Activated CD8-positive, alpha-beta memory T cell treated with anti-CD3 and anti-CD28 coated beads for 1 hour (primary cell): ENCODE data around the gene MACROD2.

Experiments used
- DNase-seq, 2 donors: peaks; one replicate each; pipeline ENCODE4 v3.0.0-alpha.2; 2020; ENCODE audit warnings: low read depth in 1 of 2; ENCODE audit errors: extremely low read depth in 1 of 2

Gene MACROD2

DNA sequence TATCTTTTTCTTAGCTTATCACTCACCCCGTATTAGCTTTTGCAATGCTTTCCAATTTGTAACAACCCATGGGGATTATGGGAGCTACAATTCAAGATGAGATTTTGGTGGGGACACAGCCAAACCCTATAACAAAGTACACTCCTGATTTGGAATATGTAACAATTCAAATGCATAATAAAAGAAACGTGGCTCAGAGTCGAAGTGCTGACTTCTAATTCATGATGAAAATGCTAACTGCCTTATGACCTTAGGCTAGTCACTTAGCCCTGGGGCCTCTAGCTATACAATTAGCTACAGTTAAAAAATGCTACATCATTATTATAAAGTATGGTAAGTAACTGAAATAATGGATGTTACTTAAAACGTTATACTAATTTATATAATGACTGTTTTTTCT, 1297.1 kb downstream of the MACROD2 start:
- DNase-seq, result no peak

DNA sequence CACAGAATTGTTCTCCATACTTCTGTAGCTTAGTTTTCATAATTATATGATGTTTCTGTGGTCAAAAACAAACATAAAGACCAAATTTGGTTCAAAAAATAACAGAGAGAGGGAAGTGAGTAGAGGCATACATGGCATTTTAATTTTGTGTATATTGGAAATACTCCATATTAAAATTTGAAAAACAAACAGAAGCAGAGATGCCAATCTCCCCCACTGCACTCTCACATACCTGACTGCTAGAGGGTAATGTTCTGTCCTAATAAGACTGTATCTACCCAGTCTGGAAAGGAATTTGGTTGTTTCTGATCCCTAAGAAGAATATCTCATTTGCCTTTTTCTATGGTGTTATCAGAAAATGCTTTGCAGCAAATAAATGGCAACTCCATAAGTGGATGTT, 1301.1 kb downstream of the MACROD2 start:
- DNase-seq, result no peak

DNA sequence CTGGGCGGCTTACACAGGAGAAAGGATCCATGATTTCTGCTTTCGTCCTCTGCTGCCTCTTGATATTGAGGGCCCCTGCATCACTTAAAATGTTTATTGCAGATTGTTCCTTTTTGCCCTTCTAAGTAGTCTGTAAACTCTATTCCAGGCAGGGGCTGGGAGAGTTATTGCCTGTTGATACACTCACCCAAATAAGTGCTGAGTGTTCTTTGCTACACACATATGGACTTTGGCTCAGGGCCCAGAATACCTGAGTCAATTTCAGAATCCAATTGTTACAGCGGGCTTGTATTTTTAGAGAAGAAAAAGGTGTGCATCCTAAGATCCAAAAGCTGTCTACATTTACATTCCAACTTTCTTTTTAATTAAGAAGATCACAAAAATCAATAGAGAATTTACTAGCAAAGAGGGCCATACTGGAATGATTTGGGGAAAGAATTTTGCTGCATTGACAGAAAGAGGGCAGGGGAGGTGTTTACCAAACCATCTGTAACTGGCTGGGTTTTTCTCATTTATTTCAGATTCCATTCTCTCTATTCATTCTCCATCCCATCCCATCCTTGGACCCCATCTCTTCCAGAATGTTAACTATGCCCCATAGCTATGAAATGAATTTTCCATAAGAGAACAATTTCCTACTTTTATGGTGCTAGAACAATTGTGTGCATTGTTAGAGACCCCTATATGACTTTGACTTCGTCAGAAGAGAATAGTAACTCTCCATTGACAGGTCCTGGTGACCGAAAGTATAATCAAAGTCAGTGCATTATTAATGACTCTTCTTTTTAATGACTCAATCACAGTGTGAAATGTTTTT, 1302.0 kb downstream of the MACROD2 start:
- DNase-seq, result no peak

DNA sequence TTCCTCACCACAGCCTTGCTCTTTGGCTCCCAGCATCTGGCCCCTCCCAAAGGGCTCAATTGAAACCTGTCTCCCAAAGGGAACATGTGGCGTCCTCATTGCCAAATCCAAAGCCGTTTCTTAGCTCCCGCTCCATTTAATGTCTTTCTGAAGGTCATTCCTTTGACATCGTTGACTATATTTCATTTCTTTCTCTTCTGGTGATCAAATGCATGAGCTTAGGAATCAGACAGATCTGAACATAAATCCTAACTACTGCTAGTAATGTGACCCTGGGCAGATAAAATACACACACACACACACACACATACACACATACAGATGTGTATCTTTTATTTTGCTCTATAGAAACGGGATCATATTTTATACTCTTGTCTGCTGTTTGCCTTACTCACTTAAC, 1306.8 kb downstream of the MACROD2 start:
- DNase-seq, result no peak

DNA sequence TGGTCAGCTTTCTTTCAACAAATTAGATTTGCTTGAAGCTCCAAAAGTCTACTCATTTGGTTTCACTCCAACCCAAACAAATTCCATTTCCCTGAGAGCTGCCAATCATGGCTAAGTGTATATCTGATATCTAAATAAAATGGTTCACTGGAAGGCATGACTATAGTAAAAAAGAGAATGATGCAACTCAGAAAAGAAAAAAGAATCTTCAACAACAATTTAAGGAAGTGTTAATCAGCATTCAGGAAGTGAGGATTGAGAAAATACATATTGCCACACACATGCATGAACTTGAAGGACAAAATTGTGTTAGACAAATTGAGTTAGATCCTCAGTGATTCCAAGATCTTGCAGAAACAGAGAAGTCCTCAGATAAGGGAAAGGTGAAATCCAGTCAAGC, 1315.0 kb downstream of the MACROD2 start:
- DNase-seq, result no peak

DNA sequence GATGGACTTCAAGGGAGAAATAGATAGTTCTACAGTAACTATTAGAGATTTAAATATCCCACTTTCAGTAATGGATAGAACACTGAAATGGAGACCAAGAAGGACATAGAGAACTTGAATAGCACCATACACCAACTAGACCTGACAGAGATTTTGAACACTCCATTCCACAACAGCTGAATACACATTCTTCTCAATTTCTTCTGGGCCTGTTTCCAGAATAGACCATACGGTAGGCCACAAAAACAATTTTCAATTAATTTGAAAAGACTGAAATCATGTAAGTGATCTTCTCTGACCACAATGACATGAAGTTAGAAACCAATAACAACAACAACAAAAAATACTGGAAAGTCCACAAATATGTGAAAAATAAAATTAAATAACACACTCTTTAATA, 1321.2 kb downstream of the MACROD2 start:
- DNase-seq, result no peak

- DNase-seq, result no peak
Measured at GRCh38 chr20:15317546-15318232, 1322.4 kb downstream of the MACROD2 start.

GRCh38 chr20:15318682-15319081, 1323.4 kb downstream of the MACROD2 start:
- no peak for DNase-seq

DNA sequence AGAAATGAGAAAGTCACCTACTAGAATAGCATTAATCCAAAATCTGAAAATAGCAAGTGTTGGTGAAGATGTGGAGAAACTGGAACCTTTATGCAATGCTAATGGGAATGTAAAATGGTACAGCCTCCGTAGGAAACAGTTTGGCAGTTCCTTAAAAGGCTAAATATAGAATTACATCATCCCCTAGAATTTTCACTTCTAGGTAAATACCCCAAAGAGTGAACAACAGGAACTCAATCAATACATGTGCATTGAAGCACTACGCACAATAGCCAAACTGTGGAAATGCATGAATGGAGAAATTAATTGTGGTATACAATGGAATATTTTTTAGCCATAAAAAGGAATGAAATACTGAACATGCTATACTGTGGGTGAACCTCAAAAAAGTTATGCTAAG, 1324.1 kb downstream of the MACROD2 start:
- DNase-seq, result no peak

DNA sequence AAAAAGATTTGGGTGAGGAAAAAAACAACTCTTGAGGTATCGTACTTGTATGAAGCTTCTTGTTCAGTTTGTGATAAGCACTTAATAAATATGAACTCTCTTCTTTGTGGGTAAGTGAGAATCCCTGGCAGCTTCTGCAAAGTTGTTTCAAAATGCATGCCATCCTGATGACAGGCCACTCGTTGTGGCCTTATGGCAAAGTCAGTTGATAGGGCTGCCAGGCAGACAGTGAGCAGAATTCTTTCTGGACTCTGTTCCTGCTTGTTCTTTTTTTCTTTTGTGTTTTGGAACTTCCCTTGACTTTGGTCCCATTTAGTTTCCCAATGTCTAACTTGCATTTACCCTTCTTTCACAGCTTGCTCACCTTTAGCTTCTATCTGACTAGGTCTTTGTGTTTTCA, 1325.6 kb downstream of the MACROD2 start:
- DNase-seq, result no peak

- DNase-seq, result no peak
Measured at GRCh38 chr20:15327123-15327522, 1331.8 kb downstream of the MACROD2 start.

GRCh38 chr20:15328084-15328483, 1332.8 kb downstream of the MACROD2 start:
- no peak for DNase-seq

GRCh38 chr20:15332711-15333160, 1337.4 kb downstream of the MACROD2 start:
- DNase-seq, result no peak

DNA sequence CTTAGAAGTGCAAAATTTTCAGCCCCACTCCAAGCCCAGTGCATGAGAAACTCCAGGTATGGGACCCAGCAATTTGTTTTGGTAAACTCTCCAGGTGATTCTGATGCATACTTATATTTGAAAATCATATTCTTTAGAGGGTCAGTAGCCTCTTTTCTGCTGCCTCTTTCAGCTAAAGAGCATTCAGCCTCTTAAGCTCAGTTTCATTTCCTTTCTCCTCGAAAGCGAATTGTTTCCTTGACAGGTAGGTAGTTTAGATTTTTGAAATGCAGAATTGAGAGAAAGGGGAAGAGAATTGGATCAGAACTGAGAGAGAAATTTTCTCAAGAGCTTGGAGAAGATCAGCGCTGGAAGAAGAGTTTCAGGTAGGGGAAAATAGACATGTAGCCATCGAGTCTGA, 1337.9 kb downstream of the MACROD2 start:
- DNase-seq, result no peak

DNA sequence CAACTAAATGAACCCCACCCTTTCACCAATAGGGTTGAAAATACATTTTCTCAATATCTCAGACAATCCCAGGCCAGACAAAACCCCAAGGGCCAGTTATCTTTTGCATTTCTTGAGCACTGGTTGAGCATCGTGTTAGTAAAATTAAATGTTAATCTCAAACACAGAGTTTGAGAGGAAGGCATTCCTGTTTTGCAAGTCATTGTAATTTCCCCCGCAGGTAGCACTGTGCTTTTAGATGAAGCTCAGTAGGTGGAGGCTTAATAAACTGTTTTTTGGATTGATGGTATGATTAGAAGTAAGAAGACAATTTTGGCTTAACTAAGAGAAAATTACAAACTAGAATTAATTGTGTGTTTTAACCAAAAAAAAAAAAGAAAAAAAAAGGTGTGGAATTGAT, 1340.7 kb downstream of the MACROD2 start:
- no peak for DNase-seq

GRCh38 chr20:15336536-15336935, 1341.2 kb downstream of the MACROD2 start:
- DNase-seq, result no peak

DNA sequence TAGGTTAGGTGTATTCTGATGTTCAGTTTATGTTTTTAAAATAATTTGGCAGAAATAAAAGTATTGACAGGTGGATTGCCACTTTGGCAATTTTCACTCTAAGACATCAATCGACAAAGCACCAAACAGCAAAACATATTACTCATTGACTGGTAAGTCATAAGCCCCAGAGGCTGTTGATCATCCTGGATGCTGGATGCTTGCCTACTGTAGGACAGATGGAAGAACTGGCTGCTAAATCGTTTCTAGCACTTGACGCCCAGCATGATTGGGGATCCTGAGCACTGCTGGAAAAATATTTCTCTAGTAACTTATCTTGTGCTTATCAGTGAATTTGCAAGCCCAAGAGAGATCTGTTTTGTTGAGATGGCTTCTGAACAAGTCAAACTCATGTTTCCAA, 1343.9 kb downstream of the MACROD2 start:
- DNase-seq, result no peak

DNA sequence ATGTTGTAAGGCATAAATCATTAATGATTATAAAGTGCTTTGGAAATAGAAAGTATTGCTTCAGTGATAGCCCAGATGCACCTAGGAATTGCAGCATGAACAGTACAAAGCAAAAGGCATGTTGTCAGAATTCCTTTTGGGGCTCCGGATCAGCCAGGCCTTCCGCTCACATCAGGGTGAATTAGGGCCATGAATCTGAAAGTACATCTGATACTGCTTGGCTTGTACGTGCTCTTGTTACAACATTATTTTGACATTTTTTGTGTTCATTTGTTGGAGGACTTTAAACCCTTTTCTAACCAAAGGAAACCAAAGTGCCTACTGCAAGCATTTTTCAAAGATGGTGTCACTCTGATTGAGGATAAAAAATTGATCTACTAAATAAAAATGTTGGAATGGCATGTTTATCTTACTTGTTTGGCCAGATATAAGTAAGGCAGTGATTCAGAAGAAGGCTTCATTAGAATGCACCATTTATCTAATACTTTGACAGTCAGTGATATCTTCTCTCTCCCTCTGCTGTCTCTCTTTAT, 1347.7 kb downstream of the MACROD2 start:
- no peak for DNase-seq

DNA sequence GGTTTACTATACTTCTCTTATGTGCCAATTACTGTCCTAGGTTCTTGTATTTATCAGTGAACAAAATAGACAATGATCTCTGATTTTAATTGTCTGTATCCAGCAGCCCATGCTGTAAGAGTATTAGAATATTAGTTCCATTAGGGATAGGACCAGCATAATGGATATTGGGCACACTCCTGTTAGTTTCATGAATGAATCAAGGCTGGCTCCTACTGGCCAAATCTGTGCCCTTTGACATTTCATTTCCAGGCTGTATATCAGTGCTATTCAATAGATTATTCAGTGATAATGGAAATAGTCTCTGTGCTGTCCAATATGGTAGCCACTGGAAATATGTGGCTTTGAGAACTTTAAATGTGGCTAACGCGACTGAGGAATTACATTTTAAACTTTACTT, 1350.0 kb downstream of the MACROD2 start:
- DNase-seq, result no peak

DNA sequence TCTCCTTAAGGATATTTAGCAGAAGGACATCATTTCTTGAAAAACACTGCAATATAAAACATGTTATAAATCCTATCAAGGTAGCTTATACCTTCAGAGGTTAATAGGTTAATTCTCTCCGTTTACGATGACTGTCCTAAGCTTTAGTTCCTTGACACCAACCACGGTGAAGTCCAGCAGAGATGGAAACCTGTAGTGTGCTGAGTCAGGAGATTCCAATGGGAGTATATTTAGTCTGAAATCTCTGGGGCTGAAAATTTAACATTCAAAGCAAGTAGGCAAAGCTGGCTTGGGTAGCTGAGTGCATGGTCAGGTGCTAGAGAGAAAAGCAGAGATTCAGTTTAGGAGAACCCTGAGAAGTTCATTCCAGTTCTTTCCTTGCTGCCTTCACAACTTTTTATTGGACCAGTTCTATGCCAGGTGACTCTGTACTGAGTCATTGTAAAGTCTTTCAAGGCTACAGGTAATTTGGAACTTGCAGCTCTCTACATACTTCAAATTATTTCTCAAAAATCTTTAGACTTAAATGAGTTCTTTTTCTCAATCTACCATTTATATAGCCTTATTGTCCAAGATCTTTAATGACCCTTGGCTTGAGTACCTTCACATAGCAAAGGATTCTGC, 1351.5 kb downstream of the MACROD2 start:
- DNase-seq, result no peak

DNA sequence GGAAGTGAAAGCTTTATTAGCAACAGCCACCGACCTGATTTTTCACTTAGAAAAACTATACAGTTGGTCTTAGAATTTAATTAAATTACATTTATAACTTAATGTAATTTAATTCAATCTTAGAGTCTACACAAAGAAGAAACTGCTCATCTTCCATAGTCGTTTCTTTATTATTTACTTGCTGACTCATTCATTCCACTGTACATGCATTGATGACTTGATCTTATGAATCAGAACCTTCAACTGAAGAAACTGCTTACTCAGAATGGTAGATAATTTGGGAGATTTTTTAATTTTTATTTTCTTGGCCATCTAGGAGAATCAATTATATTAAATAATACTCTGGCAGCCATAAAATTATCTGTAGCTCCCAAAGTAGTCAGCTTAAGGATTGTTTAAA, 1363.7 kb downstream of the MACROD2 start:
- no peak for DNase-seq

GRCh38 chr20:15362849-15363248, 1367.5 kb downstream of the MACROD2 start:
- no peak for DNase-seq
